Urothelium cell line (cell line): Measurements from ENCODE around the gene PLCG2.
"Not testable (repeated sequence)": the region's sequence is repeated elsewhere in the genome, so short reads cannot be mapped to it uniquely, and the experiment has no call there.

Experiments
- DNase-seq: peaks from one replicate; pipeline ENCODE4 v3.0.0; 2011; ENCODE audit warnings: low spot score, mixed read lengths
- FAIRE-seq: peaks from 2 replicates; lab custom pipeline; 2011; peaks lifted over from hg19 to GRCh38; lab: Jason Lieb, UNC

PLCG2 gene

DNA sequence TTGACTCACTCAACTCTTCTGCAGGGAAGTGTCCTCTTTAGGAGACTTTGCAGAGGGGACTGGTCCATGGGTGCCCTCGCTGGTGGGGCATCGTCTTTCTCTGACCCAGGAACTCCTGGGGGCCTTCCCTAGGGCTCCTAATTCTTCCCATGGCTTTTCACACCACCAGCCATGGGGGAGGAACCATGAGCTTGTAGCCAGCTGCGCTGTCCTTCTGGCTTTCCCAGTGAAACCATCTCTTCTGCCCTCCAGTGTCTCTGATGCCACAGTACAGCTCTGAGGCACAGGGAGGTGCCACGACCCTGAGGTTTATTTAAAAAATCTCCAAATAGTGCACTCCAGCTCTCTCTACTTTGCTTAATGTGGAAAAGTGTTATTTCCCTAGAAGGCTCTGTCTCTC, 153.6 kb downstream of the PLCG2 start:
- DNase-seq (no peak), FAIRE-seq (no peak)

- DNase-seq: no peak
Measured at GRCh38 chr16:81933361-81933760, 154.3 kb downstream of the PLCG2 start.

GRCh38 chr16:81934711-81935110, 155.6 kb downstream of the PLCG2 start:
- FAIRE-seq, DNase-seq: not testable (repeated sequence)

More at GRCh38 chr16:81933361-81933760, 154.3 kb downstream of the PLCG2 start:
- FAIRE-seq: no peak

- DNase-seq (no peak), FAIRE-seq (no peak)
Measured at GRCh38 chr16:81936209-81937000, 157.3 kb downstream of the PLCG2 start.

DNA sequence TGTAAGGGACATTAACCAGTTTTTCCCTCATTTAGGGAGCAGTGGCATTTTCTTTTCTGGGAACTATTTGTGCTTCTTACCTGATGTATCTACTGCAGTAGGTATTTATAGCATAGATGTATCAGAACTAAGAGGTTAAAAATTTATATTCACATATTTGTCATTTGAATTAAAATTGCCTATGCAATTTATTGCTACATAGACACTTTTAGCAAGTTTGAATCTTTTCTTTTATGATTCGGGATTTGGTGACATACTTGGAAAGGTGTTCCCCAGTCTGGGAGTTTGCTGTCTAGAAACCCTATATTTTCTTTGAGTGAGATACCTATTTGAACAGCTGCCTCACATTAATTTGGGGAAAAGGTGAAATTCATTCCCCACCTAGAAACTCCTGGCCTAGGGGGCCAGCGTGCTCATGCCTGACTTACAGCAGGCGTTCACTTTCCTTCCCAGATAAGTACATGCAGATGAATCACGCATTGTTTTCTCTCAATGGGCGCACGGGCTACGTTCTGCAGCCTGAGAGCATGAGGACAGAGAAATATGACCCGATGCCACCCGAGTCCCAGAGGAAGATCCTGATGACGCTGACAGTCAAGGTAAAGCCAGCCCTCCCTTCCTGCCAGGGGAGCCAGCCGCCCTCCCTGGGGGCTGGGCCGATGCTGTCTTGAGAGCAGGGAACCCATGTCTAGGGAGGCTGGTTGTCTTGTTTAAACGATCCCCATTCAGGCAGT, 158.4 kb downstream of the PLCG2 start:
- FAIRE-seq: no peak
- no peak for DNase-seq

DNA sequence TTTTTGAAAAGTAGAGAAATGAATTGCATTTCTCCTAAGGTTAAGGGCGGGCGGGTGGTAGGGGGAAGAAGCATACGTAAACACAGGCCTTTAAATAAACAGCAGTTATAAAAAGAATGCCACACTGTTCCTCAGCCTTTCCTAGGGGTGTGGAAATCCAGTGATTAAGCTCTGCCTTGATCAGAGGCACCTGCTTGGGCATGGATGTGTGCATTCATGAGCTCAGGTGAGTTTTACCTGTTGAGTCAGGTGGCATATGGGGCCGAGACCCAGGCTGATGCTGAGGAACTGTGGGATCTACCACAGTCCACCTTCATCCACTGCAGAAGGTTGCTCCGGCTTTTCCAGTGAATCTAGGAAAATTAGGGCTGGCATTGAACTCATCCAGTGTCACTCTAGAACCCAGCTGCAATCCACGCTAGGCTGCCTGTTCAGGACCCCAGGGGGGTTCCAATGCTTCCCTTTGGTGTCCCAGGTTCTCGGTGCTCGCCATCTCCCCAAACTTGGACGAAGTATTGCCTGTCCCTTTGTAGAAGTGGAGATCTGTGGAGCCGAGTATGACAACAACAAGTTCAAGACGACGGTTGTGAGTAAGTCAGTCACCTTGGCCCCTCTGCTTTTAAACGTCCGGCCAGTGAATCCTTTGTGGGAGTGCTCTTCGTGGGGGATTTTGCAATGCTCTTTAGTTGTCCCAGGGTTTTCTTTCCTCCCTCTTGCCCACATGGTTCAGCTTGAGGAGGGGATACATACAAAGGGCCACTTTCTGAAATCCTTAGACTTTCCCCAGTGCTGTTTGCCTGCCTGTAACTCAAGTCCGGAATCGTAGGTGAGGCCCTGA, 159.5 kb downstream of the PLCG2 start:
- FAIRE-seq (no peak), DNase-seq (no peak)

GRCh38 chr16:81939164-81940056, 160.3 kb downstream of the PLCG2 start:
- FAIRE-seq: no peak
- DNase-seq: no peak

DNA sequence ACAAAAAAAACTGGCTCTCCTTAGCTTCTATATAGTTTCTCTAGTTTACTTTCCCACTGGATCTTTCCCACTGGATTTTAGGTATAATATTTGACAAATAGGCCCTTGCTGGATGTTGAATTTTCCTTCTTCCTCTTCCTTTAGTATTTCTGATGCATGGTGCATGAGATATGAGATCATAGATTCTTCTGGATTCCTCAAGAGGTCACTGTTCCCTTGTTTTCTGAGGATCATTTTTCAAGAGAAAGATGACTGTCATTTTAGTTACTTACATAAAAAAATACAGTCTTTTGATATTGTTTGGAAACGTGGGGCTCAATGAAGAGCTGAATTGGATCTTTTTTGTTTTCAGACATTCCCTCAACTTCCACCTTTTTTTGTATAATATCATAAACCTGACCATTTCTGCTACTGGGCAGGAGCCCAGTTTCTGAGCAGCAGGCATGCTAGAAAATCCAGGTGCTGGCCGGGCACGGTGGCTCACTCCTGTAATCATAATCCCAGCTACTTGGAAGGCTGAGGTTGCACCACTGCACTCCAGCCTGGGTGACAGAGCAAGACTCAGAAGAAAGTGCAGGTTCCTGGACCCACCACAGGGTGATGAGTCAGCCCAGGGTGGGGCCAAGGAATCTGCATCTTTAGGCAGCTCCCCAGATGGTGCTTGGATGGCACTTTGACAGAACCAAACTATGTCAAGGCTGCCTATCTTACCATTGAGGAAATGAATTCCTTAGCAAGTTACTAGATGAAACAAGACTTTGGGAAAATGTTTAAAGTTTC, 161.9 kb downstream of the PLCG2 start:
- DNase-seq: peak; percentile 49

GRCh38 chr16:81942007-81942601, 163.0 kb downstream of the PLCG2 start:
- DNase-seq: no peak
- no peak for FAIRE-seq

More for the DNA sequence above, 161.9 kb downstream of the PLCG2 start:
- FAIRE-seq: no peak

GRCh38 chr16:81945665-81946064, 166.6 kb downstream of the PLCG2 start:
- FAIRE-seq: no peak

DNA sequence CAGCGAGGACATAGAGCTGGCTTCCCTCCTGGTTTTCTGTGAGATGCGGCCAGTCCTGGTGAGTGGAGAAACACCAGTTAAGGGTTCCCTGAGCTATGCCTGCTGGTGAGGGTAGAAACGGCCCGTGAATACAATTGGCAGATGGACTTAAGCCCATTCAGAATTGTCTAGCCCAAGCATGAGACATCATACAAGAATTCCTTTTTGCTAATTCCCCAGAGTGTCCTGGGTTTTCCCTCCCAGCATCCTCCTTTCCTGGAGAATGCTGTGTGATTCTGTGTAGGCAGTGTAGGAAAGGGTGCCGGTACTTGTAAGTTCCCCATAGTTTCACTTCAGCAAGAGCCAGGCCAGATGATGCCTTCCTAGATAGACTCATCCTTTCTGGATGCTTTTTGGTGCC, 167.1 kb downstream of the PLCG2 start:
- peak; percentile 70 for DNase-seq

More at GRCh38 chr16:81945665-81946064, 166.6 kb downstream of the PLCG2 start:
- DNase-seq: no peak

DNA sequence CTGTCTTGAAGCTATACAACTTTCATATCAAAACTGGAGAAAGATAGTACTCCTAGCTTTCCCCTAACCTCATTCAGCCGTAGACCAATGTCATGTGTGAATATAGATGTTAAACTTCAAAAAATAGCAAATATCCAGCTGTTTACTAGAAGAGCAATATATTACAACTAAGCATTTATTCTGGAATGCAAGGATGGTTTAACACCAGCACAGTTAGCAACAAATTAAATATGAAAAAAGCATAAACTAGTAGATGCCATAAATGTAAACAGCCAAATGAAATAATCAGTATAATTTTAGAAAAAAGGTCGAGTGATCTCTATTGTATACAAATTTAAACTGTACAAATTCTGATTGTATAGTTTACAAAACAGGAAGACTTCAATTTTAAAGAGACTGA, 172.5 kb downstream of the PLCG2 start:
- DNase-seq (no peak), FAIRE-seq (no peak)

More for the DNA sequence above, 167.1 kb downstream of the PLCG2 start:
- FAIRE-seq: no peak

GRCh38 chr16:81956213-81956948, 177.3 kb downstream of the PLCG2 start:
- FAIRE-seq (no peak), DNase-seq (no peak)

- no peak for FAIRE-seq
Measured at GRCh38 chr16:81964808-81965207, 185.7 kb downstream of the PLCG2 start.

DNA sequence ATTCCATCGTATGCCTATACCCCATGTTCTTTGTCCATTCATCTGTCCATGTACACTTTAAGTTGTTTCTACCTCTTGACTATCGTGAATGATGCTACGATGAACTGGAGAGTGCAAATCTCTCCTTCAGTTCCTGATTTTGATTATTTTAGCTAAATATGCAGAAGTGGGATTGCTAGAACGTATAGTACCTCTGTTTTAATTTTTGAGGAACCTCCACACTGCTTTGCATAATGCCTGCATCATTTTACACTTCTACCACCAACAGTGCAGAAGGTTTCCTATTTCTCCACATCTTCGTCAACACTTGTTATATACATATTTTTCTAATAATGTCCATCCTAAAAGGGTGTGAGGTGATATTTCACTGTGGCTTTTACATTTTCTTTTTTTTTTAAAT, 188.3 kb downstream of the PLCG2 start:
- DNase-seq (no peak), FAIRE-seq (no peak)

More at GRCh38 chr16:81964808-81965207, 185.7 kb downstream of the PLCG2 start:
- DNase-seq: no peak

DNA sequence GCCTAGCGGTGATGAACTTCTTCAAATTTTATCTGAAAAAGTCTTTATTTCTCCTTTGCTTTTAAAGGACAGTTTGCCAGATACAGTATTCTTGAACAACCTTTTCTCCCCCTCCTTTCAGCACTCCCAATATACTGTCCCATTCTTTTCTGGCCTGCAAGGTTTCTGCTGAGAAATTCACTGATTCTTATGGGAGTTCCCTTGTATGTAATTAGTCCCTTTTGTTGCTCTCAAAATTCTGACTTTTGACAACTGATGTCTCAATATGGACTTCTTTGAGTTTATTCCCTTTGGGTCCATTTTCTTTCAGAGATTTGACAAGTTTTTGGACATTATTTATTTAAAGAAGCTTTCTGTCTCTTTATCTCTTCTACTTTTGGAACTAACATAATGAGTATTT, 192.8 kb downstream of the PLCG2 start:
- FAIRE-seq: no peak
- no peak for DNase-seq

DNA sequence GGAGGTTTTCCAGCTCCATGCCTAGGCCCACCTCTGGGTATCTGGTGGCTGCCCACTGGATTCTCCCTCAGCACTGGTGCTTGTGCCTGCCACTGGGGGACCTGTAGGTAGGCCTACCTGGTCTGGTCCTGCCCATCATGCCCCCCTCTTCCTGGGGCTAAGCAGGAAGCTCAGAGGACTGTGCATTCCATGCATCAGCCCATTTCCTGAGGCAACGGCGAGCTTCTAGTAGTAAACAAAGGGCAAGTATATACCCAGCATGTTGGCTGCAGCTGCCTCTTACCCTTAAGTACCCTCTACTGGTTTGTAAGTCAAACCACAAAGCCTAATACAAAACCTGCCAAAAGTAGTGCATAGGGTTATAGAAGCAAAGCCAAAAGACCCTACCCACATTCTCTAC, 194.6 kb downstream of the PLCG2 start:
- FAIRE-seq (no peak), DNase-seq (no peak)

DNA sequence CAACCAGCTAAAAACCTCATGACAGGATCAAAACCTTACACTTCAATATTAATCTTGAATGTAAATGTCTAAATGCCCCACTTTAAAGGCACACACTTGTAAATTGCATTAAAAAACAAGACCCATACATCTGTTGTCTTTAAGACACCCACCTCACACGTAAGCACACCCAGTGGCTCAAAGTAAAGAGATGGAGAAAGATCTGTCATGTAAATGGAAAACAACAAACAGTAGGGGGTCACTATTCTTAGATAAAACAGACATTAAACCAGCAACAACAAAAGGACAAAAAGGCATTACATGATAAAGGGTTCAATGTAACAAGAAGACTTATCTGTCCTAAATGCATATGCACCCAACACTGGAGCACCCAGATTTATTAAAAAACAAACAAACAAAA, 196.5 kb downstream of the PLCG2 start:
- DNase-seq (no peak), FAIRE-seq (no peak)
